Measurements from ENCODE around the gene MBNL2. TPM values are rescaled to one million over a fixed set of nuclear protein-coding genes. Genes with fewer than 3 reads are reported as not detected.

MBNL2 gene
- total RNA-seq, 1 experiment from 2014 or later, result 0.85 TPM

GRCh38 chr13:97212601-97213040 lies 9.5 kb upstream of the MBNL2 start (continued):
- no peak for TF ChIP-seq AR (CRISPR knock-in tag; IDR thresholded peaks at IDR 0.05)

GRCh38 chr13:97214921-97215320 lies 7.2 kb upstream of the MBNL2 start:
- no peaks in the 10 kb centered on the region for H3K9me3 Mint-ChIP-seq
- H3K4me1 Mint-ChIP-seq, result no peaks in the 10 kb centered on the region
- H3K27ac Mint-ChIP-seq, result no peak overlapping the region
- H3K4me3 Mint-ChIP-seq, result no peak overlapping the region
- H3K27me3 Mint-ChIP-seq (ENCODE audit: low read depth), result peaks cover 61% of the 10 kb centered on the region
- ChIA-PET CTCF (interaction anchor here (3.8 kb wide), 1 partner anchor 105 kb away, joined by 28 read pairs; no protein-coding TSS in a partner anchor), POLR2A (no interaction called here)
- no peaks in the 10 kb centered on the region for H3K36me3 Mint-ChIP-seq
- DNase-seq (ENCODE audit: low spot score) (no peak), ATAC-seq (no peak)
- TF ChIP-seq ATF3 (CRISPR knock-in tag; conservative IDR thresholded peaks at IDR 0.05) (no peak), GRHL2 (CRISPR knock-in tag; IDR thresholded peaks at IDR 0.05; ENCODE audit: insufficient replicate concordance, severe bottlenecking) (no peak), FOXP1 (CRISPR knock-in tag; IDR thresholded peaks at IDR 0.05; ENCODE audit: borderline replicate concordance) (no peak), TEAD1 (CRISPR knock-in tag; IDR thresholded peaks at IDR 0.05) (no peak), FOXK1 (CRISPR knock-in tag; IDR thresholded peaks at IDR 0.05) (no peak), GABPB1 (CRISPR knock-in tag; IDR thresholded peaks at IDR 0.05) (no peak), NR3C1 (CRISPR knock-in tag; conservative IDR thresholded peaks at IDR 0.05; ENCODE audit: low read depth) (no peak), ATF2 (CRISPR knock-in tag; IDR thresholded peaks at IDR 0.05; ENCODE audit: borderline replicate concordance, low read depth) (no peak)

- Mint-ChIP-seq H3K4me1 (no peaks in the 10 kb centered on the region), H3K27me3 (ENCODE audit: low read depth) (peaks cover 65% of the 10 kb centered on the region), H3K9me3 (no peaks in the 10 kb centered on the region)
These were observed 6.8 kb upstream of the MBNL2 start for GRCh38 chr13:97215325-97215724.

More at GRCh38 chr13:97215325-97215724, 6.8 kb upstream of the MBNL2 start:
- no peaks in the 10 kb centered on the region for H3K36me3 Mint-ChIP-seq
- ChIA-PET POLR2A (no interaction called here), CTCF (no interaction called here)
- no peak overlapping the region for H3K27ac Mint-ChIP-seq
- ATAC-seq (no peak), DNase-seq (ENCODE audit: low spot score) (no peak)
- no peak for TF ChIP-seq ZNF281 (CRISPR knock-in tag; IDR thresholded peaks at IDR 0.05)
- no peak for TF ChIP-seq ZNF423 (CRISPR knock-in tag; IDR thresholded peaks at IDR 0.05)
- TF ChIP-seq CDX4 (CRISPR knock-in tag; IDR thresholded peaks at IDR 0.05; ENCODE audit: borderline replicate concordance), result no peak
- no peak overlapping the region for H3K4me3 Mint-ChIP-seq
